BLaER1 treated with 17β-estradiol and CSF1 and Interleukin-3, amounts not matched to agents 10 nM and 100 nM (cell line): ENCODE data around the gene SCYGR8.
"Not testable (repeated sequence)": the region's sequence is repeated elsewhere in the genome, so short reads cannot be mapped to it uniquely, and the experiment has no call there.

ENCODE experiments used
- H3K27ac ChIP-seq, 11 experiments: shearing (Covaris generic); formaldehyde crosslinking; 2 replicates each; pipeline ENCODE4 v1.8.1; 2022
- H3K27me3 ChIP-seq, 11 experiments: shearing (Covaris generic); formaldehyde crosslinking; 2 replicates each; pipeline ENCODE4 v1.8.1; 2022
- H3K36me3 ChIP-seq, 11 experiments: shearing (Covaris generic); formaldehyde crosslinking; 2 replicates each; pipeline ENCODE4 v1.8.1; 2022
- H3K4me1 ChIP-seq, 10 experiments: shearing (Covaris generic); formaldehyde crosslinking; 2 replicates each; pipeline ENCODE4 v1.8.1; 2022
- H3K4me2 ChIP-seq, 11 experiments: shearing (Covaris generic); formaldehyde crosslinking; 2 replicates each; pipeline ENCODE4 v1.8.1; 2022
- H3K4me3 ChIP-seq, 10 experiments: shearing (Covaris generic); formaldehyde crosslinking; 2 replicates each; pipeline ENCODE4 v1.8.1; 2022
- H3K9ac ChIP-seq, 11 experiments: shearing (Covaris generic); formaldehyde crosslinking; 2 replicates each; pipeline ENCODE4 v1.8.1; 2022
- H3K9me3 ChIP-seq, 11 experiments: shearing (Covaris generic); formaldehyde crosslinking; replicated peaks in 1 of 11; 2 replicates each; pipeline ENCODE4 v1.8.1; 2022
- H4K20me1 ChIP-seq, 11 experiments: shearing (Covaris generic); formaldehyde crosslinking; 2 replicates each; pipeline ENCODE4 v1.8.1; 2022
- Cebpa-rat ChIP-seq, 11 experiments: shearing (Covaris generic); IDR thresholded peaks; 2 replicates each; pipeline ENCODE4 v1.8.1; 2022

SCYGR8 gene

DNA sequence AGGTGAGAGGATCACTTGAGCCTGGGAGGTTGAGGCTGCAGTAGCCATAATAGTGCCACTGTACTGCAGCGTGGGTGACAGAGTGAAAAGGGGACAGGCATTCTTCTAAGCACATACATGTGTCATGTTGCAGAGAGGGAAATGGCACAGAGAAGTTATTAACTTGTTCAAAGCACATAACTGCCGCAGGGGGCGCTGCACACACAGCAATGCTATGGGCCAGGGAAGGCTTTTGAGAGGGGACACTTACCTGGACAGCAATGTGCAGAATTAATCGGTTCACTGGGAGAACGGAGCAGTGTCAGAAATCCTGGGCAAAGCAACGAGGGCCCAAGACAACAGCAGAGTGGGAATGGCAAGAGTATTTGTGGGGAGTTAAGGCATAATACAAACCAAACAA, 2.4 kb downstream of the SCYGR8 start:
- Histone ChIP-seq H3K4me1 (no peaks in the 10 kb centered on the region), H3K27me3 (no peaks in the 10 kb centered on the region), H3K9me3 (no peaks in the 10 kb centered on the region), H3K9ac (no peak overlapping the region), H3K27ac (no peak overlapping the region), H4K20me1 (no peaks in the 10 kb centered on the region), H3K4me3 (no peak overlapping the region), H3K36me3 (no peaks in the 10 kb centered on the region), H3K4me2 (no peak overlapping the region)
- TF ChIP-seq Cebpa-rat (IDR thresholded peaks at IDR 0.05) = no peak

DNA sequence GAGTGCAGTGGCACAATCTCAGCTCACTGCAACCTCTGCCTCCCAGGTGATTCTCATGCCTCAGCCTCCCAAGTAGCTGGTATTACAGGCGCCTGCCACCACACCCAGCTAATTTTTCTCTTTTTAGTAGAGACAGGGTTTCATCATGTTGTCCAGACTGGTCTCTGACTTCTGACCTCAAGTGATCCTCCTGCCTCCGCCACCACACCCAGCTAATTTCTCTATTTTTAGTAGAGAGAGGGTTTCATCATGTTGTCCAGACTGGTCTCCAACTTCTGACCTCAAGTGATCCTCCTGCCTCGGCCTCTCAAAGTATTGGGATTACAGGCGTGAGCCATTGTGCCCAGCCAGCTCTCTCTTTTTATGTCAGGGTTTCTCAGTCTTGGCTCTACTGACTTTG, 10.6 kb downstream of the SCYGR8 start:
- not testable (repeated sequence) for H3K4me1 ChIP-seq, H4K20me1 ChIP-seq, H3K4me3 ChIP-seq, H3K36me3 ChIP-seq, H3K4me2 ChIP-seq, H3K9ac ChIP-seq, H3K27ac ChIP-seq, H3K9me3 ChIP-seq, H3K27me3 ChIP-seq

DNA sequence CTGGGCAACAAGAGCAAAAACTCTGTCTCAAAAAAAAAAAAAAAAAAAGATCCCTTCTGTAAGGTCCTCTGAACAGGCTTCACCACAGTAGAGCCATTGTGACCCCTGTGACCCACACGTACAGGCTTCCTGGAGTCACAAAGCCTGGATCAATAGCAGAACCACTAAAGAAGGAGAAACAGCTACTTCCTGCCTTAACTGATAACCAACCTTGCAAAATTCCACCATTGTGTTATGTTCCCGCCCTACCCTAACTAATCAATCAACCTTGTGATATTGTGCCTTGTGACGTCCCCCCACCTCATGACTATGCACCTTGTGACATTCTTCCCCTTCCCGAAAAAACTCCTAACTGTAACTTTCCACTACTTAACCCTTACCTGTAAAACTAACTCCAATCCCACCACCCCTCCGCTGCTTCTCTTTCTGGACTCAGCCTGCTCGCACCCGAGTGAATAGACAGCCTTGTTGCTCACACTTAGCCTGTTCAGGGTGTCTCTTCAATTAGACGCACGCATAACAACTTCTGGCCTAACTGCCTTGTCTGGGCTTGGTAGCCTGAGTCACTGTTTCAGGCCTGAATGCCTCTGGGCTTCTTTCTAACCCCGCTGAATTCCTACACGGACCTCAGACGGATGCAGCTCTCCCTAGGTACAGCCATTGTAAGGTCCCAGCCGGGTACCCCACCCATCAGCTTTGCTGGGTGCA, 13.9 kb downstream of the SCYGR8 start:
- Histone ChIP-seq H3K36me3 (no peaks in the 10 kb centered on the region), H3K4me1 (no peaks in the 10 kb centered on the region), H3K4me2 (0 out of 22 replicates have a peak overlapping the region, but pooled peaks of 1 of the 11 experiments have one; percentile 30), H3K9ac (no peak overlapping the region), H4K20me1 (no peaks in the 10 kb centered on the region), H3K9me3 (no peaks in the 10 kb centered on the region), H3K27ac (no peak overlapping the region), H3K4me3 (no peak overlapping the region), H3K27me3 (no peaks in the 10 kb centered on the region)
- TF ChIP-seq Cebpa-rat (IDR thresholded peaks at IDR 0.05) = no peak

GRCh38 chr2:227761740-227762476, 16.2 kb downstream of the SCYGR8 start:
- no peaks in the 10 kb centered on the region for H4K20me1 ChIP-seq
- no peaks in the 10 kb centered on the region for H3K4me1 ChIP-seq
- H3K27me3 ChIP-seq = no peaks in the 10 kb centered on the region
- H3K4me3 ChIP-seq = no peak overlapping the region
- H3K27ac ChIP-seq = no peak overlapping the region
- H3K36me3 ChIP-seq = no peaks in the 10 kb centered on the region
- no peaks in the 10 kb centered on the region for H3K9me3 ChIP-seq
- H3K9ac ChIP-seq = no peak overlapping the region
- no peak overlapping the region for H3K4me2 ChIP-seq
- TF ChIP-seq Cebpa-rat (IDR thresholded peaks at IDR 0.05) = no peak

DNA sequence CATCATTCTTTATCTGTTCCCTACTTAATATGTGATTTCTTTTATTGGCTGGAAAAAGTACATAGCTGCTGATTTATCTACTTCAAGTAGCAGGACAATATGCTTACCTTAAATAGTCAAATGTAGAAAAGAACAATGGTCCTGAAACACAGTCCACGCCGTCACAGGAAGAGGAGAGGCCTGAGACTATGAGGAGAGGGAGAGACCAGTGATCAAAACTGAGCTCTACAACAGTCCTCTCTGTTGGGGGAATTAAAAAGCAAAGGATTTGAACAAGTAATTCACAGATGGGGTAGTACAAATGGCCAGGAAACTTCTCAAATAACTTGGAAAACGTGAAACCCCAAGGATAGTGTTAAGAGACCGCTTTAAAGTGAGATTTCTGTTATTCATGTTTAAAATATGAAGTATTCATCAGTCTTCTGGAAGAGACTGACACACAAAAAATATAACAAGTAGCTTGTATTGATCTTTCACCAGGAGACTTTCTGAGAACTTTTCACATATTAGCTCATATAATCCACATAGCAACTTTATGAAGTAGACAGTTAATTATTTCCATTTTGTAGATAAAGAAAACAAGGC, 20.2 kb downstream of the SCYGR8 start:
- no peaks in the 10 kb centered on the region for H3K36me3 ChIP-seq
- H3K27ac ChIP-seq = no peak overlapping the region
- H3K9ac ChIP-seq = no peak overlapping the region
- no peaks in the 10 kb centered on the region for H3K27me3 ChIP-seq
- no peak for TF ChIP-seq Cebpa-rat (IDR thresholded peaks at IDR 0.05)
- H3K4me3 ChIP-seq = no peak overlapping the region
- 0 out of 20 replicates have a peak, but pooled peaks cover 0 to 3% (median 0%) of the 10 kb centered on the region in 10 experiments for H3K4me1 ChIP-seq
- H3K9me3 ChIP-seq = no peaks in the 10 kb centered on the region
- no peaks in the 10 kb centered on the region for H4K20me1 ChIP-seq
- no peak overlapping the region for H3K4me2 ChIP-seq

DNA sequence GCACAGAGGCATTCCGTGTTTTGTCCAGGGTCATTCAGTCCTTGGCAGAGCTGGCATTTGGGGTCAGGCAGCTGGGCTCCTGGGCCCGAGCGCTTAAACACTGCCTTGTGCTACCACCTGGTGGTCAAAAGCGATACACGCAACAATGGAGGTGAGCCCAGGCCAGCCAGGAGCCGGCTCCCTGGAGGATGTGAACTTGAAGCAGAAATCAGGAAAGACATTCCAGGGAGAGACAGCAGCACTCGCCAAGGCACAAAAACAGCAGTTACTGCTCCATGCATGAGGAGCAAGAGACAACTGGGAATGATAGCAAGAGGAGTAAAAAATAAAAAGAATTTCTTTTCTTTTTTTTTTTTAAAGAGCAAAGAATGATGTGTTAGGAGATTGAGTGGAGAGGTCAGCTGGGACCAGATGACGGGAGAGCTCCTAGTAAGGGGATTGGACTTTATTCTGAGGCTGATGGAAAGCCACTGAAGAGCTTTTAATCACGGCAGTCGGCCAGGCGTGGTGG, 20.7 kb downstream of the SCYGR8 start:
- H3K27me3 ChIP-seq = no peaks in the 10 kb centered on the region
- H3K4me3 ChIP-seq = no peak overlapping the region
- H4K20me1 ChIP-seq = no peaks in the 10 kb centered on the region
- 0 out of 20 replicates have a peak, but pooled peaks cover 0 to 3% (median 0%) of the 10 kb centered on the region in 10 experiments for H3K4me1 ChIP-seq
- TF ChIP-seq Cebpa-rat (IDR thresholded peaks at IDR 0.05) = no peak
- H3K9ac ChIP-seq = no peak overlapping the region
- H3K9me3 ChIP-seq = no peaks in the 10 kb centered on the region
- H3K4me2 ChIP-seq = no peak overlapping the region
- no peak overlapping the region for H3K27ac ChIP-seq
- no peaks in the 10 kb centered on the region for H3K36me3 ChIP-seq

GRCh38 chr2:227767830-227768229, 22.1 kb downstream of the SCYGR8 start:
- Histone ChIP-seq H3K9ac (no peak overlapping the region), H3K27ac (no peak overlapping the region), H4K20me1 (no peaks in the 10 kb centered on the region), H3K4me2 (no peak overlapping the region), H3K27me3 (no peaks in the 10 kb centered on the region), H3K9me3 (no peaks in the 10 kb centered on the region), H3K4me3 (no peak overlapping the region), H3K4me1 (0 out of 20 replicates have a peak, but pooled peaks cover 0 to 3% (median 0%) of the 10 kb centered on the region in 10 experiments), H3K36me3 (no peaks in the 10 kb centered on the region)
- TF ChIP-seq Cebpa-rat (IDR thresholded peaks at IDR 0.05) = no peak

- no peak for TF ChIP-seq Cebpa-rat (IDR thresholded peaks at IDR 0.05)
- H3K4me1 ChIP-seq = 0 out of 20 replicates have a peak, but pooled peaks cover 0 to 3% (median 0%) of the 10 kb centered on the region in 10 experiments
Observed at GRCh38 chr2:227772197-227772661, 26.5 kb downstream of the SCYGR8 start.

GRCh38 chr2:227772932-227773331, 27.2 kb downstream of the SCYGR8 start:
- H3K9ac ChIP-seq = no peak overlapping the region
- no peaks in the 10 kb centered on the region for H4K20me1 ChIP-seq
- H3K4me3 ChIP-seq = no peak overlapping the region
- no peak overlapping the region for H3K4me2 ChIP-seq
- no peaks in the 10 kb centered on the region for H3K36me3 ChIP-seq
- H3K9me3 ChIP-seq = peaks cover 0 to 3% (median 0%) of the 10 kb centered on the region in 11 experiments; a peak in 1 of 22 replicates
- TF ChIP-seq Cebpa-rat (IDR thresholded peaks at IDR 0.05) = no peak
- no peak overlapping the region for H3K27ac ChIP-seq
- H3K4me1 ChIP-seq = 0 out of 20 replicates have a peak, but pooled peaks cover 0 to 3% (median 0%) of the 10 kb centered on the region in 10 experiments
- H3K27me3 ChIP-seq = no peaks in the 10 kb centered on the region

More at GRCh38 chr2:227772197-227772661, 26.5 kb downstream of the SCYGR8 start:
- no peak overlapping the region for H3K4me2 ChIP-seq
- no peaks in the 10 kb centered on the region for H3K9me3 ChIP-seq
- no peaks in the 10 kb centered on the region for H3K27me3 ChIP-seq
- H3K36me3 ChIP-seq = no peaks in the 10 kb centered on the region
- H3K27ac ChIP-seq = no peak overlapping the region
- H3K9ac ChIP-seq = no peak overlapping the region
- H3K4me3 ChIP-seq = no peak overlapping the region
- H4K20me1 ChIP-seq = no peaks in the 10 kb centered on the region
